Smooth muscle cell of the umbilical artery (primary cell): ENCODE data around the gene OR7E24. TPM values are rescaled to one million over a fixed set of nuclear protein-coding genes. Genes with fewer than 3 reads are reported as not detected.

Experiments used
- total RNA-seq: library from RNA; depleted of rRNA; stranded (reverse); fragments of >200 nt; gene quantifications from 2 replicates; pipeline ENCODE4 v1.2.3, GENCODE V29; 2014

The OR7E24 gene
- not detected in 2 replicates for total RNA-seq

GRCh38 chr19:9250630-9251029 is at the start of gene OR7E24:
OR7E24 (plus strand) TSS chr19:9250930; CDS start chr19:9251044, 114 bp downstream.

GRCh38 chr19:9219489-9219888 is 31.2 kb upstream of the OR7E24 start, which contains the start of gene OR7D4:
OR7D4 (minus strand) TSS chr19:9219589; CDS start chr19:9214837, 4,752 bp downstream.

Other genes starting within 250 kb of the OR7E24 start
- not detected in 2 replicates for gene MUC16, start 240.5 kb upstream of the OR7E24 start, total RNA-seq
- not detected in 2 replicates for gene OR1M1, start 163.9 kb upstream of the OR7E24 start, total RNA-seq
- gene OR7G2, start 143.5 kb upstream of the OR7E24 start, total RNA-seq = not detected in 2 replicates
- not detected in 2 replicates for gene OR7G1, start 135.2 kb upstream of the OR7E24 start, total RNA-seq
- gene OR7G3, start 124.0 kb upstream of the OR7E24 start, total RNA-seq = not detected in 2 replicates
- 13.1 and 17.1 TPM in 2 replicates for gene ZNF317, start 110.5 kb upstream of the OR7E24 start, total RNA-seq
- under 0.01 TPM in 1 of 2 replicates, not detected in the other for gene OR7D2, start 72.0 kb upstream of the OR7E24 start, total RNA-seq
- gene OR7D4, start 31.3 kb upstream of the OR7E24 start, total RNA-seq = not detected in 2 replicates
- gene ZNF699, start 58.9 kb downstream of the OR7E24 start, total RNA-seq = 15.4 and 19.0 TPM in 2 replicates
- 9.2 and 13.7 TPM in 2 replicates for gene ZNF559, start 73.2 kb downstream of the OR7E24 start, total RNA-seq
- 0.97 and 2.1 TPM in 2 replicates for gene ZNF177, start 112.1 kb downstream of the OR7E24 start, total RNA-seq
- gene ZNF266, start 184.6 kb downstream of the OR7E24 start, total RNA-seq = 9.2 and 10.4 TPM in 2 replicates
- gene ZNF560, start 247.7 kb downstream of the OR7E24 start, total RNA-seq = 1.5 and 5.8 TPM in 2 replicates